PC-9 (cell line): Measurements from ENCODE around the gene GPR176. TPM values are rescaled to one million over a fixed set of nuclear protein-coding genes. Genes with fewer than 3 reads are reported as not detected.

Experiments
- BruUV-seq: library from RNA; stranded (reverse); fragments of 400-500 nt; replicated peaks from 2 replicates; lab custom pipeline; 2021; lab: Mats Ljungman, UMichigan
- CTCF ChIA-PET: fragments of 300-600 bp; sonication (Branson Sonifier 250); formaldehyde crosslinking; loops from one replicate; lab custom pipeline; 2022; ENCODE audit warnings: antibody characterized with exemption; lab: Charles Lee
- POLR2A ChIA-PET: fragments of 300-600 bp; sonication (Branson Sonifier 250); formaldehyde crosslinking; loops from one replicate; lab custom pipeline; 2022; ENCODE audit warnings: antibody characterized with exemption; ENCODE audit not compliant: unreplicated experiment; lab: Charles Lee
- DNase-seq, 2 experiments: peaks; one replicate each; pipeline versions ENCODE4 v3.0.0 to v3.0.0-alpha.2; 2015 to 2022; ENCODE audit warnings: mixed read lengths in 1 of 2
- H2AFZ ChIP-seq: fragments of 200-600 bp; sonication (generic); 2 replicates; pipeline ENCODE4 v1.8.1; 2017; ENCODE audit warnings: antibody characterized with exemption
- H3F3A ChIP-seq: fragments of 200-600 bp; sonication (generic); 2 replicates; pipeline ENCODE4 v1.8.1; 2017; ENCODE audit warnings: antibody characterized with exemption, mild to moderate bottlenecking, low read depth; ENCODE audit not compliant: insufficient read depth
- H3K27ac ChIP-seq: fragments of 200-600 bp; sonication (generic); 2 replicates; pipeline ENCODE4 v1.6.1; 2016; ENCODE audit warnings: mixed run types
- H3K27me3 ChIP-seq: fragments of 200-600 bp; sonication (generic); 2 replicates; pipeline ENCODE4 v1.6.1; 2016; ENCODE audit warnings: low read depth, mixed run types; ENCODE audit not compliant: insufficient read depth
- H3K36me3 ChIP-seq: fragments of 200-600 bp; sonication (generic); 2 replicates; pipeline ENCODE4 v1.6.1; 2016; ENCODE audit warnings: low read depth, mixed run types
- H3K4me1 ChIP-seq: fragments of 200-600 bp; sonication (generic); replicated peaks from 2 replicates; pipeline ENCODE4 v1.6.1; 2016; ENCODE audit warnings: mixed run types; ENCODE audit not compliant: insufficient read depth
- H3K4me2 ChIP-seq: fragments of 200-600 bp; sonication (generic); 2 replicates; pipeline ENCODE4 v1.6.1; 2017; ENCODE audit warnings: mixed run types
- H3K4me3 ChIP-seq: fragments of 200-600 bp; sonication (generic); 2 replicates; pipeline ENCODE4 v1.6.1; 2016; ENCODE audit warnings: mixed run types
- H3K79me2 ChIP-seq: fragments of 200-600 bp; sonication (generic); 2 replicates; pipeline ENCODE4 v1.6.1; 2017; ENCODE audit warnings: low read depth, mixed run types
- H3K9me2 ChIP-seq: fragments of 200-600 bp; sonication (generic); 2 replicates; pipeline ENCODE4 v1.8.1; 2017; ENCODE audit warnings: mild to moderate bottlenecking; ENCODE audit not compliant: insufficient read depth
- H3K9me3 ChIP-seq: fragments of 200-600 bp; sonication (generic); 2 replicates; pipeline ENCODE4 v1.8.1; 2016; ENCODE audit warnings: low read depth; ENCODE audit not compliant: insufficient read depth
- H4K20me1 ChIP-seq: fragments of 200-600 bp; sonication (generic); 2 replicates; pipeline ENCODE4 v1.8.1; 2017; ENCODE audit not compliant: insufficient read depth
- CTCF ChIP-seq: fragments of 200-600 bp; sonication (generic); conservative IDR thresholded peaks from 2 replicates; pipeline ENCODE4 v1.6.1; 2017; ENCODE audit warnings: mixed run types, antibody characterized with exemption, mild to moderate bottlenecking, moderate library complexity
- EZH2 ChIP-seq: fragments of 200-600 bp; sonication (generic); IDR thresholded peaks from 2 replicates; pipeline ENCODE4 v1.8.0; 2017; ENCODE audit warnings: antibody characterized with exemption, low read depth
- intact Hi-C: fragments of 100-400 bp; cut with micrococcal nuclease; formaldehyde crosslinking; loops from one replicate; pipeline ENCODE4 v1.10.0; 2022; ENCODE audit not compliant: unreplicated experiment
- total RNA-seq: library from RNA; stranded (reverse); gene quantifications from 2 replicates; pipeline ENCODE4 v1.2.3, GENCODE V29; 2021

The GPR176 gene
- total RNA-seq, 1 experiment from 2014 or later: 4.7 TPM

GRCh38 chr15:39845582-39845981 is 74.5 kb downstream of the GPR176 start:
- Histone ChIP-seq H3K4me1 (no peaks in the 10 kb centered on the region), H3K27me3 (no peaks in the 10 kb centered on the region), H3K4me3 (no peak overlapping the region), H4K20me1 (no peaks in the 10 kb centered on the region), H3K36me3 (no peaks in the 10 kb centered on the region), H3K4me2 (no peak overlapping the region), H3F3A (no peaks in the 10 kb centered on the region), H2AFZ (no peak overlapping the region), H3K9me2 (no peaks in the 10 kb centered on the region), H3K79me2 (no peaks in the 10 kb centered on the region), H3K9me3 (no peaks in the 10 kb centered on the region), H3K27ac (no peak overlapping the region)
- DNase-seq: no peak
- no TSS peak for BruUV-seq
- POLR2A ChIA-PET: interaction anchor here (0.7 kb wide), 1 partner anchor 954 kb away, joined by 3 read pairs; no protein-coding TSS in a partner anchor
- TF ChIP-seq EZH2 (no peak), CTCF (no peak)
- CTCF ChIA-PET: no interaction called here
- intact Hi-C loops: no loop called here

- H3K79me2 ChIP-seq: no peaks in the 10 kb centered on the region
- no peak for DNase-seq
- H2AFZ ChIP-seq: no peak overlapping the region
- H3K36me3 ChIP-seq: no peaks in the 10 kb centered on the region
- no peak overlapping the region for H3K27ac ChIP-seq
- no peaks in the 10 kb centered on the region for H3F3A ChIP-seq
- no TSS peak for BruUV-seq
- intact Hi-C loops: no loop called here
- no peaks in the 10 kb centered on the region for H3K27me3 ChIP-seq
- H3K4me2 ChIP-seq: no peak overlapping the region
- no peak overlapping the region for H3K4me3 ChIP-seq
- POLR2A ChIA-PET: no interaction called here
- H3K9me2 ChIP-seq: no peaks in the 10 kb centered on the region
- TF ChIP-seq CTCF: no peak
- TF ChIP-seq EZH2: no peak
- no peaks in the 10 kb centered on the region for H4K20me1 ChIP-seq
- H3K9me3 ChIP-seq: no peaks in the 10 kb centered on the region
- H3K4me1 ChIP-seq: no peaks in the 10 kb centered on the region
- CTCF ChIA-PET: interaction anchor here (0.6 kb wide), 1 partner anchor 94 kb away, joined by 3 read pairs; no protein-coding TSS in a partner anchor
Measured at GRCh38 chr15:39843565-39843964, 76.5 kb downstream of the GPR176 start.

- Histone ChIP-seq H3K27ac (no peak overlapping the region), H3K36me3 (no peaks in the 10 kb centered on the region), H3K79me2 (no peaks in the 10 kb centered on the region), H3K9me2 (no peaks in the 10 kb centered on the region), H3K4me1 (no peaks in the 10 kb centered on the region), H3F3A (no peaks in the 10 kb centered on the region), H4K20me1 (no peaks in the 10 kb centered on the region), H3K4me3 (no peak overlapping the region), H2AFZ (no peak overlapping the region), H3K27me3 (no peaks in the 10 kb centered on the region), H3K9me3 (no peaks in the 10 kb centered on the region), H3K4me2 (no peak overlapping the region)
- intact Hi-C loops: no loop called here
- CTCF ChIA-PET: interaction anchor here (0.6 kb wide), 1 partner anchor 36 kb away, joined by 4 read pairs; no protein-coding TSS in a partner anchor
- POLR2A ChIA-PET: no interaction called here
- no peak for DNase-seq
- no TSS peak for BruUV-seq
- TF ChIP-seq EZH2: no peak
- no peak for TF ChIP-seq CTCF
Measured at GRCh38 chr15:39837454-39837853, 82.6 kb downstream of the GPR176 start.
